ENCODE measurements around the gene ELOVL5.

DNA sequence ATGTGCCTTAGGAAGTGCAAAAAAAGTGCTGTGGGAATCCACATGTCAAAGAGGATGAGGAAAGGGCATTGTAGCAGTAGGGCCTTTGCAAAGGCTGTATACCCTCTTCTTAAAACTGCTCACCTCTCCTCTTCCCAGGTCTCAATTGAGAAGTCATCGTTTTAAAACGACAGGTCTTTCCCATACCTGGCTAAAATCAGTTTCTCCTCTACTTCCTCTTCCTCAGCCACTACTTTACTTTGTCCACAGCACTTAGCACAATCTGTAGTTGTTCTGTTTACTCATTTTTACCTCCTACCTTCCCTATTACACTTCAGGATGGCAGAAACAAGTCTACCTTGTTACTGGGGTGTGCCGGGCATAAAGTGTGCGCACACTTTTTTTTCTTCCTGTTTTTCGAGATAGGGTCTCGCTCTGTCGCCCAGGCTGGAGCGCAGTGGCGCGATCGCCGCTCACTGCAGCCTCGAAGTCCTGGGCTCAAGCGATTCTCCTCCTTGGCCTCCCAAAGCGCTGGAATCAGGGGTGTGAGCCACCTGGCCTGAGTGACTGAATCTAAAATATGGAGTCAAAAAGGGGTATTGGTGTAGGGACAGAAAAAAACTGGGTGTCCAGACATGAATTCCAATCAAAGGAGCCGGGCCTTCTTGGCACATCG is 9.8 kb upstream of the ELOVL5 start:
- no peak; the same call in 1 of the 2 replicates for TF ChIP-seq TCF7L2 (IDR thresholded peaks at IDR 0.05; ENCODE audit: low read depth, low read length)
- no peak for TF ChIP-seq CTCF (IDR thresholded peaks at IDR 0.05)
- no peak for TF ChIP-seq POLR2AphosphoS5 (IDR thresholded peaks at IDR 0.05; ENCODE audit: low read depth, low read length)
- TF ChIP-seq REST (IDR thresholded peaks at IDR 0.05; ENCODE audit: insufficient read depth in 1 of 2, low read depth in 2 of 2, low read length in 1 of 2) = no peak
- no peak for TF ChIP-seq SIN3A (IDR thresholded peaks at IDR 0.05; ENCODE audit: borderline replicate concordance, insufficient read depth, low read depth, low read length)
